HepG2 (cell line): ENCODE measurements around the gene CYB5B. TPM values are rescaled to one million over a fixed set of nuclear protein-coding genes. Genes with fewer than 3 reads are reported as not detected.

Source experiments
- ATAC-seq: fragments of 200-7000 bp; cut with Tn5 transposase; 3 replicates; pipeline ENCODE4 v1.9.1; 2020; ENCODE audit warnings: mild to moderate bottlenecking, moderate library complexity
- BruUV-seq: library from RNA; stranded (reverse); fragments of 400-500 nt; replicated peaks from 2 replicates; lab custom pipeline; 2021; lab: Mats Ljungman, UMichigan
- CTCF ChIA-PET: fragments of 300-600 bp; formaldehyde crosslinking; extraction: SDS; loops from one replicate; lab custom pipeline; 2021; ENCODE audit warnings: low total read pairs, inconsistent platforms, low intra/inter-chr PET ratio; lab: Yijun Ruan, JAX
- POLR2A ChIA-PET: fragments of 350-600 bp; sonication (Branson Sonifier 250); formaldehyde crosslinking; loops from one replicate; lab custom pipeline; 2020; ENCODE audit warnings: antibody characterized with exemption, inconsistent platforms; lab: Yijun Ruan, JAX
- DNase-seq: peaks from one replicate; pipeline ENCODE4 v3.0.0-alpha.2; 2015; ENCODE audit warnings: low spot score
- FAIRE-seq: peaks from 3 replicates; lab custom pipeline; 2011; peaks lifted over from hg19 to GRCh38; lab: Jason Lieb, UNC
- H2AFZ ChIP-seq: one replicate; pipeline ENCODE4 v1.6.1; 2011; ENCODE audit warnings: low read length, inconsistent platforms
- H3K27ac ChIP-seq: fragments of 300-600 bp; 3 replicates; pipeline ENCODE4 v1.8.0; 2011; ENCODE audit warnings: mixed run types, mild to moderate bottlenecking, mixed read lengths, low read length, inconsistent platforms; ENCODE audit not compliant: insufficient read depth; ENCODE audit errors: extremely low read length
- H3K27me3 ChIP-seq, 2 experiments: fragments of 200-600 bp in 1 of 2; 2 replicates in 1 of 2; 3 replicates in 1 of 2; pipeline versions ENCODE4 v1.6.0 to v1.8.0; 2011; ENCODE audit warnings: low read length in 2 of 2, mild to moderate bottlenecking in 2 of 2, moderate library complexity in 2 of 2, inconsistent platforms in 1 of 2; ENCODE audit not compliant: insufficient read depth in 2 of 2, control insufficient read depth in 1 of 2
- H3K36me3 ChIP-seq, 2 experiments: fragments of 200-600 bp in 1 of 2; replicated peaks in 1 of 2; 2 replicates in 1 of 2; 3 replicates in 1 of 2; pipeline versions ENCODE4 v1.5.1 to v1.8.0; 2011; ENCODE audit warnings: low read length in 2 of 2, inconsistent platforms in 1 of 2; ENCODE audit not compliant: insufficient read depth in 2 of 2, control insufficient read depth in 1 of 2
- H3K4me1 ChIP-seq: 2 replicates; pipeline ENCODE4 v1.5.1; 2012; ENCODE audit warnings: low read length, inconsistent platforms; ENCODE audit not compliant: insufficient read depth
- H3K4me2 ChIP-seq: 2 replicates; pipeline ENCODE4 v1.6.0; 2011; ENCODE audit warnings: low read depth, low read length, inconsistent platforms
- H3K4me3 ChIP-seq, 3 experiments: fragments of 200-600 bp in 1 of 3; sonication (generic), shearing (Covaris generic) in 1 of 3; replicated peaks in 1 of 3; 2 replicates each; pipeline ENCODE4 v1.5.1; 2011 to 2016; ENCODE audit warnings: low read length in 3 of 3, inconsistent platforms in 2 of 3, low read depth in 2 of 3, mild to moderate bottlenecking in 2 of 3, control low read depth in 1 of 3, mixed read lengths in 1 of 3; ENCODE audit not compliant: insufficient read depth in 1 of 3
- H3K79me2 ChIP-seq: one replicate; pipeline ENCODE4 v1.6.1; 2011; ENCODE audit warnings: low read length, inconsistent platforms; ENCODE audit not compliant: insufficient read depth
- H3K9ac ChIP-seq: 2 replicates; pipeline ENCODE4 v1.6.0; 2011; ENCODE audit warnings: mild to moderate bottlenecking, low read depth, low read length, inconsistent platforms; ENCODE audit not compliant: insufficient read depth
- H3K9me3 ChIP-seq: 2 replicates; pipeline ENCODE4 v1.5.1; 2012; ENCODE audit warnings: mild to moderate bottlenecking, low read length
- H4K20me1 ChIP-seq: 2 replicates; pipeline ENCODE4 v1.6.0; 2011; ENCODE audit warnings: inconsistent platforms, mild to moderate bottlenecking, low read length, moderate library complexity; ENCODE audit not compliant: insufficient read depth
- MED13 ChIP-seq: sonication (generic); formaldehyde crosslinking; IDR thresholded peaks from 2 replicates; pipeline ENCODE4 v1.5.0; 2020; ENCODE audit warnings: missing genetic modification reagents
- SALL1 ChIP-seq: sonication (generic); formaldehyde crosslinking; IDR thresholded peaks from 2 replicates; pipeline ENCODE4 v1.8.0; 2022; ENCODE audit warnings: mild to moderate bottlenecking, missing genetic modification reagents
- SMARCE1 ChIP-seq: fragments of 450-650 bp; IDR thresholded peaks from 2 replicates; pipeline ENCODE4 v1.6.1; 2017; ENCODE audit warnings: borderline replicate concordance
- THAP9 ChIP-seq: sonication (generic); formaldehyde crosslinking; IDR thresholded peaks from 2 replicates; pipeline ENCODE4; 2020; ENCODE audit warnings: missing genetic modification reagents, mild to moderate bottlenecking, borderline replicate concordance
- ZNF253 ChIP-seq: sonication (generic); formaldehyde crosslinking; IDR thresholded peaks from 2 replicates; pipeline ENCODE4 v1.8.0; 2022; ENCODE audit warnings: mild to moderate bottlenecking, missing genetic modification reagents, borderline replicate concordance
- ZNF766 ChIP-seq: sonication (generic); formaldehyde crosslinking; IDR thresholded peaks from 2 replicates; pipeline ENCODE4 v1.5.0; 2020; ENCODE audit warnings: missing genetic modification reagents, borderline replicate concordance
- ZNF775 ChIP-seq: sonication (generic); formaldehyde crosslinking; IDR thresholded peaks from 2 replicates; pipeline ENCODE4 v1.4.0; 2020; ENCODE audit warnings: missing genetic modification reagents, mild to moderate bottlenecking, moderate library complexity, borderline replicate concordance
- ZSCAN22 ChIP-seq: sonication (generic); formaldehyde crosslinking; IDR thresholded peaks from 2 replicates; pipeline ENCODE4 v1.4.0; 2020; ENCODE audit warnings: mild to moderate bottlenecking, missing genetic modification reagents
- WGBS: methylation state at CpG from one replicate; pipeline ENCODE4 v1.1.6; 2017; ENCODE audit warnings: low lambda C conversion rate; 5-methylcytosine and 5-hydroxymethylcytosine counted together
- in situ Hi-C: cut with HindIII; loops from 2 replicates; pipeline ENCODE4 v1.10.0; 2017; ENCODE audit warnings: low pct_unique_long_range_greater_than_20kb; ENCODE audit not compliant: extremely low pct_ligation_motif_present
- intact Hi-C: fragments of 100-400 bp; cut with micrococcal nuclease; formaldehyde crosslinking; loops from one replicate; pipeline ENCODE4 v1.10.0; 2022; ENCODE audit not compliant: unreplicated experiment
- polyA plus RNA-seq, 8 experiments: library from polyadenylated mRNA; depleted of rRNA in 3 of 8; stranded (reverse) in 7 of 8; unstranded in 1 of 8; fragments of >200 nt; fragmentation: Illumina TruSeq in 4 of 8; extraction: Trizol in 4 of 8; gene quantifications; 2 replicates each; pipeline versions ENCODE4 v1.2.1 to v1.2.3, GENCODE V29; 2011 to 2016; ENCODE audit warnings: low read depth in 4 of 8, missing spikeins in 1 of 8, mixed read lengths in 1 of 8; ENCODE audit not compliant: insufficient read depth in 1 of 8
- total RNA-seq, 5 experiments: library from RNA; depleted of rRNA; stranded (reverse); fragments of >200 nt; fragmentation: Illumina TruSeq; extraction: Trizol; gene quantifications; 2 replicates each; pipeline ENCODE4 v1.2.3, GENCODE V29; 2016; ENCODE audit warnings: low read depth in 1 of 5
- TF ChIP-seq, protein P1 (sequence below): sonication (generic); formaldehyde crosslinking; IDR thresholded peaks from 2 replicates; pipeline ENCODE4 v1.4.0; 2020; ENCODE audit warnings: mild to moderate bottlenecking, missing genetic modification reagents
- TF ChIP-seq, protein P2 (sequence below): sonication (generic); formaldehyde crosslinking; conservative IDR thresholded peaks from 2 replicates; pipeline ENCODE4 v1.4.0; 2020; ENCODE audit warnings: mild to moderate bottlenecking, missing genetic modification reagents, moderate library complexity

The CYB5B gene
- total and polyA plus RNA-seq, 2 of the 13 experiments (the other 11 are each of a cell fraction or from before 2014, with no cell fraction given): 234 to 432 TPM

GRCh38 chr16:69485816-69486215 lies 61.4 kb downstream of the CYB5B start:
- in situ Hi-C loops (no loop called here), intact Hi-C loops (no loop called here)
- Histone ChIP-seq H4K20me1 (no peaks in the 10 kb centered on the region), H3K4me3 (no peak overlapping the region), H3K4me1 (peaks cover 32% of the 10 kb centered on the region), H3K79me2 (no peaks in the 10 kb centered on the region), H3K27ac (no peak overlapping the region), H3K4me2 (no peak overlapping the region), H3K9me3 (no peaks in the 10 kb centered on the region), H3K9ac (no peak overlapping the region), H3K27me3 (no peaks in the 10 kb centered on the region), H2AFZ (no peak overlapping the region), H3K36me3 (no peaks in the 10 kb centered on the region)
- POLR2A ChIA-PET: interaction anchor here (1.0 kb wide), 1 partner anchor 17 kb away, joined by 3 read pairs; no protein-coding TSS in a partner anchor
- no peak for FAIRE-seq
- BruUV-seq: no TSS peak
- ATAC-seq: no peak
- WGBS: 71% methylated on average over 6 of the region's 6 CpGs
- TF ChIP-seq, protein P1, sequence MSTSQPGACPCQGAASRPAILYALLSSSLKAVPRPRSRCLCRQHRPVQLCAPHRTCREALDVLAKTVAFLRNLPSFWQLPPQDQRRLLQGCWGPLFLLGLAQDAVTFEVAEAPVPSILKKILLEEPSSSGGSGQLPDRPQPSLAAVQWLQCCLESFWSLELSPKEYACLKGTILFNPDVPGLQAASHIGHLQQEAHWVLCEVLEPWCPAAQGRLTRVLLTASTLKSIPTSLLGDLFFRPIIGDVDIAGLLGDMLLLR: no peak
- TF ChIP-seq SMARCE1 (no peak), ZNF253 (CRISPR knock-in tag) (no peak), ZNF775 (CRISPR knock-in tag) (no peak), MED13 (CRISPR knock-in tag) (no peak), ZNF766 (no peak), SALL1 (no peak), THAP9 (no peak), ZSCAN22 (CRISPR knock-in tag) (no peak)
- TF ChIP-seq, protein P2, sequence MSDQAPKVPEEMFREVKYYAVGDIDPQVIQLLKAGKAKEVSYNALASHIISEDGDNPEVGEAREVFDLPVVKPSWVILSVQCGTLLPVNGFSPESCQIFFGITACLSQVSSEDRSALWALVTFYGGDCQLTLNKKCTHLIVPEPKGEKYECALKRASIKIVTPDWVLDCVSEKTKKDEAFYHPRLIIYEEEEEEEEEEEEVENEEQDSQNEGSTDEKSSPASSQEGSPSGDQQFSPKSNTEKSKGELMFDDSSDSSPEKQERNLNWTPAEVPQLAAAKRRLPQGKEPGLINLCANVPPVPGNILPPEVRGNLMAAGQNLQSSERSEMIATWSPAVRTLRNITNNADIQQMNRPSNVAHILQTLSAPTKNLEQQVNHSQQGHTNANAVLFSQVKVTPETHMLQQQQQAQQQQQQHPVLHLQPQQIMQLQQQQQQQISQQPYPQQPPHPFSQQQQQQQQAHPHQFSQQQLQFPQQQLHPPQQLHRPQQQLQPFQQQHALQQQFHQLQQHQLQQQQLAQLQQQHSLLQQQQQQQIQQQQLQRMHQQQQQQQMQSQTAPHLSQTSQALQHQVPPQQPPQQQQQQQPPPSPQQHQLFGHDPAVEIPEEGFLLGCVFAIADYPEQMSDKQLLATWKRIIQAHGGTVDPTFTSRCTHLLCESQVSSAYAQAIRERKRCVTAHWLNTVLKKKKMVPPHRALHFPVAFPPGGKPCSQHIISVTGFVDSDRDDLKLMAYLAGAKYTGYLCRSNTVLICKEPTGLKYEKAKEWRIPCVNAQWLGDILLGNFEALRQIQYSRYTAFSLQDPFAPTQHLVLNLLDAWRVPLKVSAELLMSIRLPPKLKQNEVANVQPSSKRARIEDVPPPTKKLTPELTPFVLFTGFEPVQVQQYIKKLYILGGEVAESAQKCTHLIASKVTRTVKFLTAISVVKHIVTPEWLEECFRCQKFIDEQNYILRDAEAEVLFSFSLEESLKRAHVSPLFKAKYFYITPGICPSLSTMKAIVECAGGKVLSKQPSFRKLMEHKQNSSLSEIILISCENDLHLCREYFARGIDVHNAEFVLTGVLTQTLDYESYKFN (CRISPR knock-in tag): no peak
- TF ChIP-seq, all 625 proteins: peak for 0
- CTCF ChIA-PET: no interaction called here
- no peak for DNase-seq
